ENCODE measurements around the gene SORBS2.

SORBS2 gene

GRCh38 chr4:185592845-185593488 is 219.0 kb downstream of the SORBS2 start:
- H3K9me3 Mint-ChIP-seq, result no peaks in the 10 kb centered on the region
- H3K27me3 Mint-ChIP-seq, result peaks cover 40% of the 10 kb centered on the region
- intact Hi-C loops (cut with micrococcal nuclease), result loop anchor here (10.0 kb wide), 1 partner anchor 118 kb away; the partner anchor contains the start of gene CCDC110
- H3K4me1 Mint-ChIP-seq (ENCODE audit: low read depth), result no peaks in the 10 kb centered on the region
- no peak overlapping the region for H3K4me3 Mint-ChIP-seq
- no peak overlapping the region for H3K27ac Mint-ChIP-seq
- no peaks in the 10 kb centered on the region for H3K36me3 Mint-ChIP-seq (ENCODE audit: low read depth)

- intact Hi-C loops (cut with micrococcal nuclease), result loop anchor here (10.0 kb wide), 1 partner anchor 118 kb away; the partner anchor contains the start of gene CCDC110
- no peak overlapping the region for H3K4me3 Mint-ChIP-seq
- no peaks in the 10 kb centered on the region for H3K36me3 Mint-ChIP-seq (ENCODE audit: low read depth)
- H3K27ac Mint-ChIP-seq, result no peak overlapping the region
- peaks cover 45% of the 10 kb centered on the region for H3K27me3 Mint-ChIP-seq
- peaks cover 2% of the 10 kb centered on the region for H3K4me1 Mint-ChIP-seq (ENCODE audit: low read depth)
- no peaks in the 10 kb centered on the region for H3K9me3 Mint-ChIP-seq
Measured at GRCh38 chr4:185592438-185592837, 219.6 kb downstream of the SORBS2 start.

- H3K4me1 Mint-ChIP-seq (ENCODE audit: low read depth), result peaks cover 6% of the 10 kb centered on the region
- H3K9me3 Mint-ChIP-seq, result no peaks in the 10 kb centered on the region
- H3K4me3 Mint-ChIP-seq, result no peak overlapping the region
- peaks cover 50% of the 10 kb centered on the region for H3K27me3 Mint-ChIP-seq
- intact Hi-C loops (cut with micrococcal nuclease), result loop anchor here (10.0 kb wide), 1 partner anchor 117 kb away; the partner anchor contains the start of gene CCDC110
- H3K36me3 Mint-ChIP-seq (ENCODE audit: low read depth), result no peaks in the 10 kb centered on the region
- H3K27ac Mint-ChIP-seq, result no peak overlapping the region
Measured at GRCh38 chr4:185591679-185592141, 220.3 kb downstream of the SORBS2 start.

- Mint-ChIP-seq H3K27ac (no peak overlapping the region), H3K4me3 (no peak overlapping the region), H3K4me1 (ENCODE audit: low read depth) (peaks cover 6% of the 10 kb centered on the region), H3K27me3 (peaks cover 46% of the 10 kb centered on the region), H3K36me3 (ENCODE audit: low read depth) (no peaks in the 10 kb centered on the region), H3K9me3 (no peaks in the 10 kb centered on the region)
- intact Hi-C loops (cut with micrococcal nuclease), result loop anchor here (10.0 kb wide), 1 partner anchor 116 kb away; the partner anchor contains the start of gene CCDC110
Measured at GRCh38 chr4:185590982-185591381, 221.0 kb downstream of the SORBS2 start.

- H3K27ac Mint-ChIP-seq, result no peak overlapping the region
- H3K36me3 Mint-ChIP-seq (ENCODE audit: low read depth), result no peaks in the 10 kb centered on the region
- H3K4me3 Mint-ChIP-seq, result no peak overlapping the region
- peaks cover 52% of the 10 kb centered on the region for H3K27me3 Mint-ChIP-seq
- H3K9me3 Mint-ChIP-seq, result no peaks in the 10 kb centered on the region
- intact Hi-C loops (cut with micrococcal nuclease), result no loop called here
- peaks cover 6% of the 10 kb centered on the region for H3K4me1 Mint-ChIP-seq (ENCODE audit: low read depth)
Measured at GRCh38 chr4:185589067-185589836, 222.7 kb downstream of the SORBS2 start.

DNA sequence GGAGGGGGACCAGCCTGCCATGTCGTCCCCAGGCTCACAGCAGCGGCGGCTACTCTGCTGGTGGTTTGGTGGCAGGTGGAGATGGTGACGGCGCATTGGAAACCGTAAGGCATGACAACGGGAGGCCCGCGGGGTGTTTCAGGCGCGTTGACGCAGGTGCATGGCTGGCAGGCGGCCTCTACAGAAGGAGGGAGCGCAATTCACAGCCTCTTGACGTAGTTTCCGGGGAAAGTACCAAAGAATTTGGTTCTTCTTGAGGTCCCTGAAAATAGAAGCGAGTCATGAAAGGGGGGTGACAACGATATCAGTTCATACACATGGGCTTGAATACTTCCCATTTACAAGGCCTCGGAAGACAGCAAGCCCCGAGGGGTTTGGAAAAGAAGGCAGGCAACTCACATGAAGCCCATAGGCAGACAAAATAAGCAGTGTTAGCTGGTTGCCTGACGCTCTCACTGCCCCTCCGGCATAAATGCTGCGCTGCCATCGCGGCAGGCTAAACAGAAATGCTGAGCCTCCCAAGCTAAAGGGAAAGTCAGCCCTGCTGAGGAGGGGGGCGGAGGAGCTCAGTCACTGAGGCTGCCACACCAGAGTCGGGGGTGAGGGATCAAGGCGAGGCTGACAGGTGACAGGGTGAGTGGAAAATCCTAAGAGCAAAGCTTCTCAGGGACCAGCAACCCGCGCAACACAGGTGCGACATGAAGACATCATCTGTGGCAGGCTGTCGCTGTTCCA is 224.4 kb downstream of the SORBS2 start:
- H3K4me1 Mint-ChIP-seq (ENCODE audit: low read depth), result peaks cover 6% of the 10 kb centered on the region
- H3K27me3 Mint-ChIP-seq, result peaks cover 46% of the 10 kb centered on the region
- no peaks in the 10 kb centered on the region for H3K36me3 Mint-ChIP-seq (ENCODE audit: low read depth)
- H3K9me3 Mint-ChIP-seq, result no peaks in the 10 kb centered on the region
- intact Hi-C loops (cut with micrococcal nuclease), result no loop called here
- no peak overlapping the region for H3K4me3 Mint-ChIP-seq
- no peak overlapping the region for H3K27ac Mint-ChIP-seq

GRCh38 chr4:185587030-185587426 is 225.0 kb downstream of the SORBS2 start:
- intact Hi-C loops (cut with micrococcal nuclease), result no loop called here
- Mint-ChIP-seq H3K27me3 (peaks cover 46% of the 10 kb centered on the region), H3K4me3 (no peak overlapping the region), H3K9me3 (no peaks in the 10 kb centered on the region), H3K36me3 (ENCODE audit: low read depth) (no peaks in the 10 kb centered on the region), H3K27ac (no peak overlapping the region), H3K4me1 (ENCODE audit: low read depth) (peaks cover 6% of the 10 kb centered on the region)

- Mint-ChIP-seq H3K9me3 (no peaks in the 10 kb centered on the region), H3K36me3 (ENCODE audit: low read depth) (no peaks in the 10 kb centered on the region), H3K4me3 (no peak overlapping the region), H3K27ac (no peak overlapping the region), H3K4me1 (ENCODE audit: low read depth) (peaks cover 6% of the 10 kb centered on the region), H3K27me3 (peaks cover 42% of the 10 kb centered on the region)
- intact Hi-C loops (cut with micrococcal nuclease), result no loop called here
Measured at GRCh38 chr4:185585211-185585610, 226.8 kb downstream of the SORBS2 start.

- Mint-ChIP-seq H3K27ac (no peak overlapping the region), H3K36me3 (ENCODE audit: low read depth) (no peaks in the 10 kb centered on the region), H3K4me3 (no peak overlapping the region), H3K27me3 (peaks cover 33% of the 10 kb centered on the region), H3K9me3 (no peaks in the 10 kb centered on the region), H3K4me1 (ENCODE audit: low read depth) (peaks cover 6% of the 10 kb centered on the region)
- intact Hi-C loops (cut with micrococcal nuclease), result no loop called here
Measured at GRCh38 chr4:185583813-185584212, 228.2 kb downstream of the SORBS2 start.

DNA sequence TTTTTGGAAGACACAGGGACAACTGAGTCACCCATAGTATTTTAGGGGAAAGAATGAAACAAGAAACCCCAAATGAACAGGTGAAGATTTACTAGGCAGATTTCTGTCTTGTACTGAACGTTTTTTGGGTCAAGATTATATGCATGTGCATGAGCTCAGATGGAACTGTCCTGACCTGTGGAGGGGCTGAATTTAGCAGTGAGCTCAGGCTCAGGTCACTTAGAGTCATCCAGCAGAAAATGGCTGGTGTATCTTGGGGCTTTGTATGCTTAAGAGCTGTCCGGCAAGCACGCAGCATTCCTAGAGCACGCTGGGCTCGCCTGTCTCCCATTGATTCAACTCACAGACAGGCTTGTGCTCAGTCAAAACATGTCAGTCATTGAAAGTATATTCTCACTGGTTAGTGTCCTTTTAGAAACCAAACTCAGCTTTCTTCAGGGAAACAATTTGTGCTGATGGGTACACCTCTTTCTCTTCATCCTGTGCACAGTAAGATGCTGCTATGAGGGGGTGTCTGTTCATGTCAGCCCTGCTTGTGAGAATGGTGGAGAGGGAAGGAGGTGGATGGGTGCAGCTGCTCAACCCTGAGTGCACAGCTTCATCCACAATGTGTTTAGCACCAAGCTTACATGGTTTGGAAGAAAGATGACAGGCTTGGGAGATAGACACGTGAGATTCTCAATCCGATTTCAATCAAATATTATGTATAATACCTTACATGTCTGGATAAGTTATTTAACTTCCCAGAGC is 229.2 kb downstream of the SORBS2 start:
- intact Hi-C loops (cut with micrococcal nuclease), result no loop called here
- no peak overlapping the region for H3K4me3 Mint-ChIP-seq
- H3K9me3 Mint-ChIP-seq, result no peaks in the 10 kb centered on the region
- peaks cover 6% of the 10 kb centered on the region for H3K4me1 Mint-ChIP-seq (ENCODE audit: low read depth)
- H3K27me3 Mint-ChIP-seq, result peaks cover 24% of the 10 kb centered on the region
- H3K27ac Mint-ChIP-seq, result no peak overlapping the region
- no peaks in the 10 kb centered on the region for H3K36me3 Mint-ChIP-seq (ENCODE audit: low read depth)

DNA sequence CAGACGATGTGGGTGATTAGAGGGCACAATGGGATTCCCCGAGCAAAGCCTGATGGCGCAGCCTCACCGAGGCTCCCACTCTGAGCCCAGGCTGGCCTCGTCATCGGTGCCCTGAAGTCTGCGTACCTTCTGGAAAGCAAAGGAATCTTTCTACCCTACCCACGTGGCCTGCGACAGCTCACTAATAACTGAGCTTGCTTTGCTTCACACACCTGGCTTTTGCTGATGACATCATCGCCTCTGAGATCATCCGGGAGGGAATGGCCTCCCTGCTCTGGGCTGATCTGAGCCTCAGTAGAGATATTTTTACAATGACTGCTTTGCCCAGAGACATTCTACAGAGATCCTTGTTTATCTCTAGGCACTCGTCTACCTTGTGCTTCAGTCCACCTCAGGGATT is 231.3 kb downstream of the SORBS2 start:
- no peak overlapping the region for H3K27ac Mint-ChIP-seq
- no peak overlapping the region for H3K4me3 Mint-ChIP-seq
- H3K27me3 Mint-ChIP-seq, result peaks cover 13% of the 10 kb centered on the region

GRCh38 chr4:185578284-185578683 is 233.7 kb downstream of the SORBS2 start:
- intact Hi-C loops (cut with micrococcal nuclease), result no loop called here
- H3K36me3 Mint-ChIP-seq (ENCODE audit: low read depth), result no peaks in the 10 kb centered on the region
- H3K9me3 Mint-ChIP-seq, result no peaks in the 10 kb centered on the region
- H3K4me3 Mint-ChIP-seq, result no peak overlapping the region
- H3K4me1 Mint-ChIP-seq (ENCODE audit: low read depth), result no peaks in the 10 kb centered on the region
- no peak overlapping the region for H3K27ac Mint-ChIP-seq
- H3K27me3 Mint-ChIP-seq, result peaks cover 13% of the 10 kb centered on the region

More for the DNA sequence above, 231.3 kb downstream of the SORBS2 start:
- intact Hi-C loops (cut with micrococcal nuclease), result no loop called here
- no peaks in the 10 kb centered on the region for H3K9me3 Mint-ChIP-seq
- no peaks in the 10 kb centered on the region for H3K4me1 Mint-ChIP-seq (ENCODE audit: low read depth)
- no peaks in the 10 kb centered on the region for H3K36me3 Mint-ChIP-seq (ENCODE audit: low read depth)

All from dendritic cell treated with granulocyte-macrophage colony-stimulating factor and Interleukin-4, amounts not matched to agents 40 ng/mL and 50 ng/mL, for 4 days (primary cell).